ENCODE data around the gene DCDC2.

- no peak for TF ChIP-seq POLR2A (IDR thresholded peaks at IDR 0.05)
- TF ChIP-seq CTCF (IDR thresholded peaks at IDR 0.05 in 8 of 11, conservative IDR thresholded peaks at IDR 0.05 in 3 of 11), result no peak
- TF ChIP-seq POLR2AphosphoS5 (IDR thresholded peaks at IDR 0.05), result no peak
Observed at GRCh38 chr6:24329022-24329421, 28.8 kb downstream of the DCDC2 start.
